ENCODE measurements around the gene RBM47.

The RBM47 gene

GRCh38 chr4:40401096-40401495, 228.6 kb downstream of the RBM47 start:
- TF ChIP-seq, protein P1, sequence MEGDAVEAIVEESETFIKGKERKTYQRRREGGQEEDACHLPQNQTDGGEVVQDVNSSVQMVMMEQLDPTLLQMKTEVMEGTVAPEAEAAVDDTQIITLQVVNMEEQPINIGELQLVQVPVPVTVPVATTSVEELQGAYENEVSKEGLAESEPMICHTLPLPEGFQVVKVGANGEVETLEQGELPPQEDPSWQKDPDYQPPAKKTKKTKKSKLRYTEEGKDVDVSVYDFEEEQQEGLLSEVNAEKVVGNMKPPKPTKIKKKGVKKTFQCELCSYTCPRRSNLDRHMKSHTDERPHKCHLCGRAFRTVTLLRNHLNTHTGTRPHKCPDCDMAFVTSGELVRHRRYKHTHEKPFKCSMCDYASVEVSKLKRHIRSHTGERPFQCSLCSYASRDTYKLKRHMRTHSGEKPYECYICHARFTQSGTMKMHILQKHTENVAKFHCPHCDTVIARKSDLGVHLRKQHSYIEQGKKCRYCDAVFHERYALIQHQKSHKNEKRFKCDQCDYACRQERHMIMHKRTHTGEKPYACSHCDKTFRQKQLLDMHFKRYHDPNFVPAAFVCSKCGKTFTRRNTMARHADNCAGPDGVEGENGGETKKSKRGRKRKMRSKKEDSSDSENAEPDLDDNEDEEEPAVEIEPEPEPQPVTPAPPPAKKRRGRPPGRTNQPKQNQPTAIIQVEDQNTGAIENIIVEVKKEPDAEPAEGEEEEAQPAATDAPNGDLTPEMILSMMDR (IDR thresholded peaks at IDR 0.05): no peak
- H3K4me1 ChIP-seq: no peaks in the 10 kb centered on the region
- H3K27ac ChIP-seq: no peak overlapping the region
- H3K79me2 ChIP-seq: no peaks in the 10 kb centered on the region
- H3K4me2 ChIP-seq (ENCODE audit: low read length): no peak overlapping the region
- H3K4me3 ChIP-seq (ENCODE audit: low read depth, low read length): no peak overlapping the region
- no peak overlapping the region for H3K9ac ChIP-seq
- H3K27me3 ChIP-seq (ENCODE audit: control insufficient read depth, insufficient read depth, low read length): no peaks in the 10 kb centered on the region
- H3K9me3 ChIP-seq (ENCODE audit: control insufficient read depth, low read length): no peaks in the 10 kb centered on the region
- H3K36me3 ChIP-seq (ENCODE audit: control insufficient read depth, insufficient read depth, low read length): no peaks in the 10 kb centered on the region
- H2AFZ ChIP-seq: no peak overlapping the region

DNA sequence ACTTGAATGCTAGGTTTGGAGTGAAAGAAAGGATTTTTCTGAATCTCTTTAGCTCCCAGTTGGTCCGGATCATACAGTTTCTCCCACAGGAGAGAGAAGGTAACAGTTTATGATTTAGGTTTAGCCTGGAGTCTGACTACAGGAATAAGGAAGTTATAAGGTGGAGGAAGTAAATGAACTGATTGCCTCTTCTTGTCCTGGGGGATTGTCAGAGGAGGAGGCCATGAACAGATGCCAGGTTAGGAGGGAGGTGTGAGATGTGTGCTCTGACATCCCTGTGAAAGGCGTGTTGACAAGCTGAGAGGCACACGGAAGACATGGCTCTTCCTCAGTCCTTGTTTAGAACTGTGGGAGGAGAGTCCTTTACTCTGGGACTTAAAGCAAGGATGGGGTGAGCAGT, 230.1 kb downstream of the RBM47 start:
- H3K4me1 ChIP-seq: peaks cover 2% of the 10 kb centered on the region
- no peak overlapping the region for H3K27ac ChIP-seq
- H3K4me3 ChIP-seq (ENCODE audit: low read depth, low read length): no peak overlapping the region
- no peak overlapping the region for H3K4me2 ChIP-seq (ENCODE audit: low read length)
- no peaks in the 10 kb centered on the region for H3K27me3 ChIP-seq (ENCODE audit: control insufficient read depth, insufficient read depth, low read length)
- H3K79me2 ChIP-seq: no peaks in the 10 kb centered on the region
- H3K9me3 ChIP-seq (ENCODE audit: control insufficient read depth, low read length): no peaks in the 10 kb centered on the region
- no peaks in the 10 kb centered on the region for H3K36me3 ChIP-seq (ENCODE audit: control insufficient read depth, insufficient read depth, low read length)
- TF ChIP-seq, protein P1 (IDR thresholded peaks at IDR 0.05): no peak
- H3K9ac ChIP-seq: no peak overlapping the region
- peak overlapping the region; percentile 22 for H2AFZ ChIP-seq

DNA sequence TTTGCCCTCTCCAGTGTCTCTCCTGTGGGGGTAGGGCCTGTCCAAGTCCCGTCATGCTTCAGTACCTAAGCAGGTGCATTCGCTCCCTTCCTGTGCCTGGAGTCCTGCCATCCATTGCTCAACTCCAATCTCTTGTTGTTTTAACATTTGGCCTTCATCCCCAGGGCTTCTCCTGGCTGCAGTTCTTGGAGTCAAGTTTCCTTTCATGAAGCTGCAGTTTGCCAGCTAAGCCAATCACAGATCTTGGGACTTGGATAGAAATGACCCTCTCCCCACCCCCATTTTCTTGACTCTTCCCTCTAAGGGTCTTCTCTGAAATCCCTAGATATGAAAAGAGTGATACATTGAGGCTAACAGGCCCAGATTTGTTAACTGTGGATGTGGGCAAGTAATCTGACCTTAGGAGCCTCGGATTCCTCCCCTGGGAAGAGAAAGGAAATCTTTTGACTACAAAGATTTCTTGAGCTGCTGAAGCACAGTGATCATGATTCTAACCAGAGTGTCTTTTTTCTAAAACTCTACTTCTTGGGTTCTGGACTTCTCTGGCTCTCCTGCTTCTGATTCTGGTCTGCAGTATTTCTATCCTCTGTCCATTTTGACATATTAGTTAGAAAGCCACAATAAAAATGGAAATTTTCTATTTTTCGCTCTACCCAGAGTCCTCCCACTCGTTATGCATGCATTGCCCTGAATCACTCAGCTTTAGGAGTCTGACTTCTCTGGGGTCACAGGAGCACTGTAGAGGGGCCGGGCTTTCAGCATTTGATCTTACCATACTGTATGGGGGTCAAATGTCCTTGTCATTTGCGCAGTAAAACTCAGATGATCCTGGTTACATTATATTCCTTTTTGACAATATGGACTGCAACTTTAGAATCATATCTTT, 233.5 kb downstream of the RBM47 start:
- H3K27me3 ChIP-seq (ENCODE audit: control insufficient read depth, insufficient read depth, low read length): no peaks in the 10 kb centered on the region
- no peak overlapping the region for H3K4me3 ChIP-seq (ENCODE audit: low read depth, low read length)
- H3K9me3 ChIP-seq (ENCODE audit: control insufficient read depth, low read length): no peaks in the 10 kb centered on the region
- H3K9ac ChIP-seq: no peak overlapping the region
- H3K4me1 ChIP-seq: peaks cover 2% of the 10 kb centered on the region
- H3K4me2 ChIP-seq (ENCODE audit: low read length): peak overlapping the region; percentile 35
- no peaks in the 10 kb centered on the region for H3K36me3 ChIP-seq (ENCODE audit: control insufficient read depth, insufficient read depth, low read length)
- H3K79me2 ChIP-seq: no peaks in the 10 kb centered on the region
- TF ChIP-seq, protein P1 (IDR thresholded peaks at IDR 0.05): no peak
- H3K27ac ChIP-seq: peak overlapping the region; percentile 93
- H2AFZ ChIP-seq: peak overlapping the region; percentile 64

DNA sequence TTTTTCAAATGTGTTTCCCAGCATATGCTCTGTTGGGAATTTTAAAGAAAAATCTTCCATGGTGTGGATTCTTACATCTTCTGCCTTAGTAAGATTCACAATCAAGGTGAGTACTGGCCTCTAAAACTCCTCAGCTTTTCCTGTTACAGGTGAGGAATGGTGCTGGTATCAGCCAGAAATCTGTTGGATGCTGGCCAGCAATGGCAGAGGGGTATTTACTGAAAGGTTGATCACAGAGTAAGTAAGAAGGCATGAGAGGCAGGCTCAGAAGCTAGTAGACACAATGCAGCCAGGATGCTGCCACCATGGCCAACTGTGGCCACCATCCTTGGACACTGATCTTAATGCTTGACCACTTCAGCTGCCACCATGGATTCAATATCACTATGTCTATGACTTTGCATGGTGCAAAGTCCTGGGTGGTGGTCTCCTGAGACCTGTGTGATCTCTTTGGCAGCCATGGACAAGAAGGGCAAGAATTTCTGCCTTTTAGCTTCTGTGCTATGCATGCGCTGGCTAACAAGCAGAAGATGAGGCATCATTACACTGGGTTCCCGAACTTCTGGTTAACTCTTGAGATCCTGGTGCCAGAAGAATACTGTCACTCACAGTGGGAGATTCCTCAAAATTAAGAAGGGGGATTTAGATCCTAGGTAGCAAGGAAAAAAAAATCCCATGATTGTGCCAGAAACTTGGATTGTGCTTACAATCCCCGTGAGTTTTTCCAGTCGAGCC, 234.3 kb downstream of the RBM47 start:
- H3K36me3 ChIP-seq (ENCODE audit: control insufficient read depth, insufficient read depth, low read length): no peaks in the 10 kb centered on the region
- H3K79me2 ChIP-seq: no peaks in the 10 kb centered on the region
- peak overlapping the region; percentile 50 for H2AFZ ChIP-seq
- TF ChIP-seq, protein P1 (IDR thresholded peaks at IDR 0.05): no peak
- no peaks in the 10 kb centered on the region for H3K9me3 ChIP-seq (ENCODE audit: control insufficient read depth, low read length)
- H3K4me3 ChIP-seq (ENCODE audit: low read depth, low read length): no peak overlapping the region
- peak overlapping the region; percentile 93 for H3K27ac ChIP-seq
- H3K4me1 ChIP-seq: peaks cover 2% of the 10 kb centered on the region
- peak overlapping the region; percentile 35 for H3K4me2 ChIP-seq (ENCODE audit: low read length)
- H3K27me3 ChIP-seq (ENCODE audit: control insufficient read depth, insufficient read depth, low read length): no peaks in the 10 kb centered on the region
- H3K9ac ChIP-seq: no peak overlapping the region

All from parathyroid adenoma (tissue), 2 donors.